Mammary epithelial cell (primary cell): ENCODE data around the gene MICAL2.

Experiments
- EZH2 ChIP-seq: IDR thresholded peaks from 2 replicates; pipeline ENCODE4 v1.6.1; 2012; ENCODE audit warnings: low read length, inconsistent platforms, borderline replicate concordance
- TF ChIP-seq, protein P1 (sequence below), 2 donors: IDR thresholded peaks in 1 of 2; conservative IDR thresholded peaks in 1 of 2; 2 replicates each; pipeline ENCODE4 v1.5.1; 2011 to 2012; ENCODE audit warnings: inconsistent platforms in 2 of 2, low read length in 2 of 2, mild to moderate bottlenecking in 2 of 2, control low read depth in 1 of 2, low read depth in 1 of 2; ENCODE audit not compliant: insufficient read depth in 1 of 2; ENCODE audit errors: extremely low read depth in 1 of 2

DNA sequence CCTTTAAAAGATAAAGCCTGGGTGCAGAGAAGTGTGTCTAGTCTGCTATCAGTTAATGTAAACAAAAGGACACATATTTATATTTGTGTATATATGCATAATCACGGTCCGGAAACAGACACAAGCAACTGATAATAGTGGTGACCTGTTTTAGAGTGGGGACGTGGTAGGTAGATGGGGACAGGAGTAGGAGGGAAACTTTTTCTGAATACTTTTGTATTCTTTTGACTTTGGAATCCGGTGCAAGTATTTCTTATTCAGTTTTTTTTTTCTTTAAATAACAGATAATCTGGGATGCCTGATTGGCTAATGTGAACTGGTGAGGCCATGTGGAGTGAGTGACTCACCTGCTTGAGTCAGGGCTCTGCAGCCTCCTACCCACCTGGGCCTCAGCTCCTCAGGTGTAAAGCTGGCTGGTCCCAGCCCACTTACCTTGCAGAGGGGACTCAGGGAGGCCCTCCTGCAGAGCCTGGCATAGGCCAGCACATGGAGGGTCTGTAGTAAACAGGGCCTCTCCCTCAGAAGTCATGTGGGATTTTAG, 15.3 kb downstream of the MICAL2 start:
- TF ChIP-seq, protein P1, sequence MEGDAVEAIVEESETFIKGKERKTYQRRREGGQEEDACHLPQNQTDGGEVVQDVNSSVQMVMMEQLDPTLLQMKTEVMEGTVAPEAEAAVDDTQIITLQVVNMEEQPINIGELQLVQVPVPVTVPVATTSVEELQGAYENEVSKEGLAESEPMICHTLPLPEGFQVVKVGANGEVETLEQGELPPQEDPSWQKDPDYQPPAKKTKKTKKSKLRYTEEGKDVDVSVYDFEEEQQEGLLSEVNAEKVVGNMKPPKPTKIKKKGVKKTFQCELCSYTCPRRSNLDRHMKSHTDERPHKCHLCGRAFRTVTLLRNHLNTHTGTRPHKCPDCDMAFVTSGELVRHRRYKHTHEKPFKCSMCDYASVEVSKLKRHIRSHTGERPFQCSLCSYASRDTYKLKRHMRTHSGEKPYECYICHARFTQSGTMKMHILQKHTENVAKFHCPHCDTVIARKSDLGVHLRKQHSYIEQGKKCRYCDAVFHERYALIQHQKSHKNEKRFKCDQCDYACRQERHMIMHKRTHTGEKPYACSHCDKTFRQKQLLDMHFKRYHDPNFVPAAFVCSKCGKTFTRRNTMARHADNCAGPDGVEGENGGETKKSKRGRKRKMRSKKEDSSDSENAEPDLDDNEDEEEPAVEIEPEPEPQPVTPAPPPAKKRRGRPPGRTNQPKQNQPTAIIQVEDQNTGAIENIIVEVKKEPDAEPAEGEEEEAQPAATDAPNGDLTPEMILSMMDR (conservative IDR thresholded peaks at IDR 0.05 in 1 of 2, IDR thresholded peaks at IDR 0.05 in 1 of 2; ENCODE audit: extremely low read depth in 1 of 2, insufficient read depth in 1 of 2, low read depth in 1 of 2, low read length in 2 of 2): no peak
- no peak for TF ChIP-seq EZH2
